SIG-M5 (cell line): ENCODE measurements around the gene KMT2B.
A peak's percentile ranks its signal among the peaks of the same experiment; 100 is the strongest.
"Not testable (repeated sequence)": the region's sequence is repeated elsewhere in the genome, so short reads cannot be mapped to it uniquely, and the experiment has no call there.

Experiments
- DNase-seq: peaks from one replicate; lab custom pipeline; 2025; lab: John Stamatoyannopoulos, UW

The KMT2B gene

DNA sequence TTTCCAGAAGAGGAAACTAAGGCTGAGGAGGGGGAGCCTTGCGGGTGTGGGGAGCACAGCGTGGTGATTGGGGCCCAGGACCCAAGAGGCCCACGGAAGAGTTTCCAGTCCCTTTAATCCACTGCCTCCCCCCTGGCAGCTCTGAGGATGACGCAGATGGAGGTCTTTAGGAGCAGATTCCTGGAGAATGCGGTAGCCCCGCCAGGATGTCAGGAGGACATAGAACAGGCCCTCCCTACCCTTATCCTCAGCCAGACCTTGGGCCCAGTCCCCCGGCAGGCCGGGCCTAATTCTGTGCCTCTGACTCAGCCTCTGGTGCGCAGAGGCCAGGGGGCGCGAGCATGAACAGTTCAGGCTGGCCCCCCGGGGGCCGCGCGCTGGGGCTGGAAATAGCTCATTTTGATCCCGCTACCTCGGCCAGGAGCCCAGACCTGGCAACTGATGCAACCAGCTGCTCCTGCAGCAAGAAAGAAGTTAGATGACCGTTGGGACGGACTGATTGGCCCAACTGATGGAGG, 39.5 kb downstream of the KMT2B start:
- DNase-seq, result no peak

DNA sequence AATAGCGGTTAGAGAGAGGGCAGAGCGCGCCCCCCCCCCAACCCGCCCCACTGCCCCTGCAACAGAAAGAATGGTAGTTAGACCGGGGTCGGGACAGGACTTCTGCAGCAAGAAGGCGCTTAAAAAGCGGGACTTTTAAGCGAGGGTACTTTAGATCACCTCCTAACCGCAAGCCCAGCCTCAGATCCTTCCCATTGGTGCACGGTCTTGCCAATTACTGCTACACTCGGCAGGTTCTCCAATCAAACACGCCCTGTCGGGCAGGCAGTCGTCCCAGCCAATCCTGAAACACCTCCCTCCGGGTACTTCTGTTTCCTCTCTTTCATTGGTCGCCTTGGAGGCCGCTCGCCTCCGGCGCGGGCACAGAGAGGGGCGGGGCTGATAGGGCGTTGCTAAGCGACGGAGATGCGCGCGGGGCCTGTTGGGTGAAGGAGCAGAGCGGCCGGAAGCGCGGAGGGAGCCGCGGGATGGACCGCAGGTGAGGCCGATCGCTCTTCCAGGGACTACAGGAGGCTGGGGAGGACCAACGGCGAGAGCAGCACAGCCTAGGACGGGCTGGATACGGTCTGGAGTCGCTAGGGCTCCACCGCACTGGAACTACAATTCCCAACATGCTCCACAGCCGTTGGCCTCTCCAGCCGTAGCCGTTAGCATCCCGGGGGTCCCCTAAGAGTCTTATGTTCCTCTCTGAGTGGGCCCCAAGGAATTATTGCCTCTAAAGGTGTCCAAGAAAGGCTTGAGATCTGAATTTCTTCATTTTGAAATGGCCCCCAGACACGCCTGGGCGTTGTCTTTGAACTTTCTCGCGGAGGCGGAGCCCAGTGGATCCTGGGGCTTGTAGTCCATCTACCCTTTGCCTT, 40.2 kb downstream of the KMT2B start, which contains the start of gene PROSER3:
PROSER3 (plus strand) TSS at position 428 of the 860 bp plus-strand sequence; CDS start at position 468, 40 bp downstream.
- peak; percentile 97 for DNase-seq

DNA sequence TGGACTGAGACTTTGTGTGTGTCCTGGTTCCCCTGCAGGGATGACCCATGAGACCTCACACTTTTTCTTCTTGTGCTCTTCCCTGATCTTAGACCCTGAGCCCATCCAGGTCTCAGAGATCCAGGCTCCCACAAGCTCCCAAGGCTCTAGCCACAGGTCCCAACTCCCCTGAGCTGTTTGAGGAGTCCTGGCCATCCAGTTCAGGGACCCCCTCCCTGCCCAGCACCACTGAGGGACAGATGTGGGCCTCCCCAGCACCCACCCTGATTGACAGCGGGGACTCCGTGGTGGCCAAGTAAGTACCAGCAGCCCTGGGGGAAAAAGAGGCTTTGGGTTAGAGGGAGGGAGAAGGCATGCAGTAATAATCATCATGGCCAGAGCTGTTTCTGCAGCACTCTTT, 41.9 kb downstream of the KMT2B start:
- DNase-seq, result no peak

DNA sequence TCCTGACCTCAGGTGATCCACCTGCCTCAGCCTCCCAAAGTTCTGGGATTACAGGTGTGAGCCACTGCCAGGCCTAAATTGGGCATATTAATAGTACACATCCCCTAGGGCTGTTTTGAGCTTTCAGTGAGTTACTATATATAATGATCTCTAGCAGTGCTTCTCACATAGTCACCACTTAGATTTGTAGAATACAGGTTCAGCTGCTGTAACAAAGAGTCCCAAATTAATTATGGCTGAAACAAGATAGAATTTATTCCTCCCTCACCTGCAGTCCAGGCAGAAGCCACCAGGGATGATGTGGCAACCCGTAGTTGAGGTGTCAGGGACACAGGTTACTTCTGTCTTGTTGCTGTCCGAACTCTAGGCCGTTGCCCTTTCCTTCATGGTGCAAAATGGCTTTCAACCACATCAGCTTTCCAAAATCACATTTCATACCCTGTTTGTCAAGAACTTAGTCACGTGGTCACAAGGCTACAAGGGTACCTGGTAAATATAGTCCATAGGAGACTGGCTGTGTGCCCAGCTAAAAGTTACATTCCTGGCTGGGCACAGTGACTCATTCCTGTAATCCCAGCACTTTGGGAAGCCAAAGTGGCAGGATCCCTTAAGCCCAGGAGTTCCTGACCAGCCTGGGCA, 43.0 kb downstream of the KMT2B start:
- DNase-seq, result no peak

DNA sequence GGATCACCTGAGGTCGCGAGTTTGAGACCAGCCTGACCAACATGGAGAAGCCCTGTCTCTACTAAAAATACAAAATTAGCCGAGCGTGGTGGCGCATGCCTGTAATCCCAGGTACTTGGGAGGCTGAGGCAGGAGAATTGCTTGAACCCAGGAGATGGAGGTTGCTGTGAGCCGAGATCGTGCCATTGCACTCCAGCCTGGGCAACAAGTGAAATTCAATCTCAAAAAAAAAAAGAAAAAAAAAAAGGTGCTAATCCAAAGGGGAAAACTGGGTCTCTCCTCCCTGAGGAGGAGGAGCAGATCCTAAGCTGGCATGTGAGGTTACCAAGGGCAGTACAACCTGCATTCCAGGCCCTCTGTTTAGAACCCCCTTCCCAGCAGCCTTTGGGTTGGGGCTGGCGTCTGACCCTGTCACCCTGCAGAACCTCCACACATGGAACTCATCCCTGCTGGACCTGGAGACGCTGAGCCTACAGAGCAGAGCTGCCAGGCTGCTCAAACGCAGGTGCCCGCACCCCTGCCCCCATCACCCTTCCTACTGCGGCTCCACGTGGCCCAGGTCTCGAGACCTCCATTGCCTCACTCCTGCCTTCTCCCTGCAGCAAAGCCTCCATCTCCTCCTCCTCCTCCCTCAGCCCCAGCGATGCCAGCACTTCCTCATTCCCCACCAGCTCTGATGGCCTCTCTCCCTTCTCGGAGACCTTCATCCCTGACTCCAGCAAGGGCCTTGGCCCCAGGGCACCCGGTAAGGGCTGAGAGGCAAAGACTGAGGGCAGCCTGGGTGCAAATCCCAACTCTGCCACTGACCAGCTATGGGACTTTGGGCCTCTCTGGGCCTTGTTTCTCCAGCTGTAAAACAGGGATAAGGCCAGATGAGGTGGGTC, 46.9 kb downstream of the KMT2B start:
- DNase-seq, result no peak

DNA sequence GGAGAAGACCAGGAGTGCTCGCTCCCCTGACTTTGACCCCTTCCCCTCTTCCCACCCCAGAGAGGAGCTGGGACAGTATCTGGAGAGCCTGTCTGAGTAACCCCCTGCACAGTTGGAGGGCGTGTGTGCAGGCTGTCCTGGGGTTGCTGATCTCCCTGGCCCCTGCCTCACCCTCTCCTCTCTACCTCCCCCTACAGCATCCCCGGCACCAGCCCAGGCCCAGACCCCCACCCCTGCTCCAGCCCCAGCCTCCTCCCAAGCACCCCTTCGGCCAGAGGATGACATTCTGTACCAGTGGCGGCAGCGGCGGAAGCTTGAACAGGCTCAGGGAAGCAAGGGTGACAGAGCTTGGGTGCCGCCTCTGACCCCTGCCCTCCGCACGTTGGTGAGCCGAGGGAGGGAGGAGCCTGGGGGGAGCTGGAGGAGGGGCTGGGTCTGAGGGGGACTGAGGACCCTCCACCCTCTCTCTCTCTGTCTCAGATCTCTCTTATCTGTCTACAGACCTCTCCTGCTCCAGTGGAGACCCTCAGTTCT, 48.8 kb downstream of the KMT2B start:
- DNase-seq, result no peak

DNA sequence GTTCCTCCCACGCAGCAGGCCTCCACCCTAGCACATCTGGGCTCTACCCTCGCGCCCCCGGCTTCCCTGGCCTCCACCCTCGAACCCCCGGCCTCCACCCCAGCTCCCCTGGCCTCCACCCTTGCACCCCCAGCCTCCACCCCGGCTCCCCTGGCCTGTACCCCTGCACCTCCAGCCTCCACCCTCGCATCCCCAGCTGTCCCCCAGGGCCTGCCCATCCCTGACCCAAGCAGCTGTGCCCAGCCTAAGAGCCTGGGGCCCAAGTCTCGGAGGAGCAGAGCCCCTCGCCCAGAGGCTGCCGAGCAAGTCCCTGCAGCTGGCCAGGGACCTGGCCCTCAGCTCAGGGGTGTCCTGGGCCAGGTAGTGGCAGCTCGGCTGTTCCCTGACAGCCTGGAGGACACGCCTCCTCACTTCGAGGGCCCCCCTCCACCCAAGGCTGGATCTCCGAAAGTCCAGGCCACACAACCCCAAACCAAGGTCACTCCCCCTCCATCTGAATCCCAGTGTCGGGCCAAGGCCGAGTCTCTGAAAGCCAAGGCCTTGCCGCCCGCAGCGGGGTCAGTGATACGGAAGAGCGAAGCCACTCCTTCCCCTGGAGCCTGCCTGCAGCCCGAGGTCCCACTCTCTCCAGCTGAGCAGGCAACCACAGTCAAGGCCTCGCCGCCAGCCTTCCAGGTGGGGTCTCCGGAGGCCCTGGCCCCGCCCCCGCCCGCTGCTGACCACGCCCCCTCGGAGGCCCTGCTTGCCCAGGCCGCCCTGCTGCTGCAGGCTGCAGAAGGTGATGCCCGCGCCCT, 49.7 kb downstream of the KMT2B start:
- DNase-seq, result no peak

DNA sequence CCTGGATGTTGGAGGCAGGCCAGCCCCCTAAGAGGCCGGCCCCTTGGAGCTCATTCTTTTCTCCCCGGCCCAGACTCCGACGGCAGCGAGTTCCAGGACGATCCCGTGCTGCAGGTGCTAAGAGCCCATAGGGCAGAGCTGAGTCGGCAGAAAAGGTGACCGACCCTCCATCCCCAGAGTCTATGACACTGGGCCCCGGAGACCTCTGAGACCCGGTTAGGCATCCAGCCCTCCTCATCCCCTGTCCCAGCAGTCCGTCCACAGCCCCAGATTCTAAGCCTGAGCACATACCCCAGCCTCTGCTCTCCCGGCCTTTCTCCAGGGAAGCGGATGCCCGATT, 50.2 kb downstream of the KMT2B start:
- DNase-seq, result no peak

DNA sequence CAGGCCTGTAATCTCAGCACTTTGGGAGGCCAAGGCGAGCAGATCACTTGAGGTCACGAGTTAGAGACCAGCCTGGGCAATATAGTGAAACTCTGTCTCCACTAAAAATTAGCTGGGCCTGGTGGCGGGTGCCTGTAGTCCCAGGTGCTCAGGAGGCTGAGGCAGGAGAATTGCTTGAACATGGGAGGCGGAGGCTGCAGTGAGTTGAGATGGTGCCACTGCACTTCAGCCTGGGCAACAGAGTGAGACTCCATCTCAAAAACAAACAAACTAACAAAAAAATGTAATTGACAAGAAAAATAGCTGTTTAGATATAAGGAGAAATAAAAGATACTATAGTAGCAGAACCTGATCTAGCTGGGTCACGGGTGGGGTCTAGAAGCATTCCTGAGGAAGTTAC, 54.6 kb downstream of the KMT2B start:
- DNase-seq, result not testable (repeated sequence)

DNA sequence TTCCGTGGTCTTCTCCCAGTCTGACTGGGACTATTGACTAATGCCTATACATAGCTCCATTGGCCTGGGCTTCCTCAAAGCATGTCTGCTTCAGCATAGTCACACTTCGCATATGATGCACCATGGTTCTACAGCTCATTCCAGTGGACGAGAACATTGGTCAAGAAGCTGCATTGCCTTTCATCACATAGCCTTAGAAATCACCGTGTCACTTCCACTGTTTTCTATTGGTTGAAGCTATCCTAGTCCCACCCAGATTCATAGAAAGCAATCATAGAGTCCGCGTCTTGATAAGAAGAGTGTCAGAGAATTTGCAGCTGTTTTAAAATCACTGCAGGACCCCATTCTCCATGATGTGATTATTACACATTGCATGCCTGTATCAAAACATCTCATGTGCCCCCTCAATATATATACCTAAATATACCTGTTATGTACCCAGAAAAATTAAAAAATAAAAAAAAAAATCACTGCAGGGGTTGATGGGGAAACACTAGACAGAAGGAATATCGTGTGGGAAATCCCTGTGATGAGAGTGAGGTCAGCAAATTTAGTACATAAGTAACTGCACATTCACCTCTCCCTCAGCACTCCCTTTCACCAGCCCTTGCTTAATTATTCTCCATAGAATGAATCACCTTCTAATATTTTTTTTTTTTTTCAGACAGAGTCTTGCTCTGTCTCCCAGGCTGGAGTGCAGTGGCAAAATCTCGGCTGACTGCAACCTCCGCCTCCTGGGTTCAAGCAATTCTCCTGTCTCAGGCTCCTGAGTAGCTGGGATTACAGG, 55.4 kb downstream of the KMT2B start:
- DNase-seq, result no peak

DNA sequence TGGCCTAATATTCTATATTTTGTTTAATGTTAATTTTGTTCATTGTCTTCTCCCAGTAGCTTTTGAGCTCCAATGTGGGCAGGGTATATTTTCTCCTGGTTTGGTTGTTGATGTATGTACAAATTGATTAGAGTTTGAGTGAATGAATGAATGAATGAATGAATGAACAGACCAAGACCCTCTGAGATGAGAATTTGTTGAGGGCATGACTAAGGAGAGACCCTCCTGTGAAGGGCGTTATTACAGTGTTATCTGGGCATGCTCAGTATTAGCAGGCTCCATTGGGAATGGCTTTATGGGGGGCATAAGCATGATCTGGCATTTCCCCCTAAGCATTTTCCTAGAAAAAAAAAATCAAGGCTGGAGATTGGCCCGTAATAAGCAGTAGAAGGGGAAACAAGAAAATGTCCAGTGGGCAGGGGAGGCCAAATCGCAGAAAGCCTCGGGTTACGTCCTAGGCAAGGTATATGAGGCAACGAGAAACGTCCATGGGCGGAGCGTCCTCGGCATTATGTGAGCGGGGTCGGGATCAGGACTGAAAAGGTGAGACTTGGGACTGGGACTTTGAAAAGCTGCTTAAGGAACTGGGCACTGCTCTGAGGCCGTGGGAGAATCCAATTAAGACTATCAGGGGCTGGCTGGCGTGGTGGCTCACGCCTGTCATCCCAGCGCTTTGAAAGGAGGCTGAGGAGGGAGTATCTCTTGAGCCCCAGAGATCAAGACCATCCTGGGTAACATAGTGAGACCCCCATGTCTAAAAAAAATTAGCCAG, 56.7 kb downstream of the KMT2B start:
- DNase-seq, result no peak

DNA sequence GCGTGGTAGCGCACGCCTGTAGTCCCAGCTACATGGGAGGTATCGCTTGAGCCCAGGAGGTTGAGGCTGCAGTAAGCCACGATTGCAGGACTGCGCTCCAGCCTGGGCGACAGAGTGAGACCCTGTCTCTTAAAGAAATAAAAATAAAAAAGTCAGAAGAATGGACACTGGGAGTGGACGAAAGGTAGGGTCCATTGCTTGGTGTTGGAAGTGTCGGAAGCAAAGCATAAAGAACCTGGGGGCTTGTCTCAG, 57.2 kb downstream of the KMT2B start:
- DNase-seq, result no peak

DNA sequence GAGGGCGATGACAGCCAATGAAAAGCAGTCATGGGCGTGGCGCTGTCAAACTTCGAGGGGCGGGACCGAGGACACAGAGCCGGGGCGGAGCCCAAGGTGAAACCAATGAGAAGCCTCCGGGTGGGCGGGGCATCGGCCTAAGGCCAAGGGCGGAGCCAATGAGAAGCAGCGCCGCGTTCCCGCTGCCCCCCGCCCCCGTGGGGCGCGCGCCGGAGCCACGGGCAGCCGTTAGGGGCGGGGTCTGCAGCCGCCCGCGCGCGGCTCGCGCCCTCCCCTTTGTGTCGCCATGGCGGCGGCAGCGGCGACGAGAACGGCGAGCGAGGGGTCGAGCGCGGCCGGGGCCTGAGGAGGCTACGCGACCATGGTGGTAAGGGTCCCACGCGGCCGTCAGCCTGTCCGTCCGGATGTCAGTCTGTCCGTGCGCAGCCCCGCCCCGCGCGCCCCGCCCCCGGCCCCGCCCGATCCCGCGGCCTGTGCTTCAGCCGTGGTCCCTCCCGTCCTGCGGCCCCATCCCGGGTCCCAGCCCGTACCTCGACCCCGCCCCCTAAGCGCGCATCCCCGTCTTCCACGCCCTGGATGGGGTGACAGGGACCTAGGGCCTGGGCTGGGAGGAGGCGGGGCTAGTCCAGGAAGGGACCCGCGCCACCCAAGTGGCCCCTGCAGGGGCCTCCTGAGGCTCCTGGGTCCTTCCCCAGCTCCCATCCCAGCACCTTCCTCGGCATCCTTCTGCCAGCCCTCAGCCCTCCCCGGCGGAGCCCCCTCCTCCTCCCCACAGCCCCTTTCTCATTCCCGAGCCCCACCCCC, 57.7 kb downstream of the KMT2B start, which contains the start of gene ARHGAP33:
ARHGAP33 (plus strand) TSS at position 267 of the 804 bp plus-strand sequence; CDS start at position 362, 95 bp downstream.
- DNase-seq, result peak; percentile 46

DNA sequence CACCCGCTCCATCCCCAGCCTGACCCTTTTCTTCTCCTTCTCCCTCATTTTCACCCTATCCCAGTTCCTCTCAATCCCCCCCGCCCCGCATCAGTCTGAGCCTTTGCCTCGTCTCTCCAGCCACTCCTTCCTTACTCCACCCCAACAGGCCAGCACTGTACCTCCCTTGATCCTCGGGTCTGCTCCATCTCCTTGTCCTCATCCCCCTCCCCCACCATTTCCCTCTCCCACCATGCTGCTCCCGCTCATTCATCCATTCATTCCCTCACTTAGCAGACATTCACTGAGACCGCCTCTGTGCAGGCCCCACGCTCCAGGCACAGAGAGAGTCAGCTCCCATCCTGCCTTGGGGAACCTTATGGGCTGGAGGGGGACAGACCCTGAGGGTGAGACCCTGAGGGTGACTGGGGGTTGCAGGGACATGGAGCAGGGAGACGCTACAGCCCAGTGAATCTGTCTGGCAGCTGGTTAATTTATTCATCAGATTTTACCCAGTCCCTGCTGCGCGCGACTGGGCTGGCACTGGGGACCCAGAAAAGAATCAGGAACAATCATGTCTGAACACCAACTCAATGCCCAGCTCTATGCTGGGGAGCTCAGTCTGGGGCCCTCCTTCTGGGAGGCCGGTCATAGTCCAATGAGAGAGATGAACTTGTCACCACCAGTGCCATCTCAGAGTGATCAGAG, 58.4 kb downstream of the KMT2B start:
- DNase-seq, result no peak

DNA sequence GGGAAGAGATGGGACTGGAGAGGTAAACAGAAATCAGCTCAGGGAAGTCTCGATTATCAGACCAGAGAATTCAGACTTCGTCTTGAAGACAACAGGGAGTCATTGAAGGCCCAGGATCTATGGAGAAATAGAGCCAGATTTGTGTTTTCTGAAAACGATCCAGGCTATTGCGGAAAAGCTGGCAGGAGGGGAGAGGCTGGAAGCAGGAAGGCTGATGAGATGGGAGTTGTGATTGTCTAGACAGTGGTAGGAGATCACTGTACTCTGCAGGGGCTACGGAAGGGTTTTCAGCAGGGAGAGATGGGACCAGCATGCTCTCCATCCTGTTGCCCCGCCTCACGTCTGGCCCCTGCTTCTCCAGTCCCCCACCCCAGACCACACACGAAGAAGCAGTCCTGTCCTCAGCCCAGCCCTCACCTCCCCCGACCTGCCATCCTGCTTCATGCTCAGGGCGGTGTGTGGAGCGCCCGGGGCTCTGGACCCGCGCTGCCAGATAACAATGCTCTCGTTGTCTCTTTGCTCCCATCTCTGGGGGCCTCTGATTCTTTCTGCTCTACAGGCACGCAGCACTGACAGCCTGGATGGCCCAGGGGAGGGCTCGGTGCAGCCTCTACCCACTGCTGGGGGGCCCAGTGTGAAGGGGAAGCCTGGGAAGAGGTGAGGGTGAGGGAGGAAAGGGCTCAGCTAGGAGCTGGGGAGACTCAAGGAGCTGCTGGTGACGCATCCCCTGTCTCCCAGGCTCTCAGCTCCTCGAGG, 59.5 kb downstream of the KMT2B start:
- DNase-seq, result no peak

DNA sequence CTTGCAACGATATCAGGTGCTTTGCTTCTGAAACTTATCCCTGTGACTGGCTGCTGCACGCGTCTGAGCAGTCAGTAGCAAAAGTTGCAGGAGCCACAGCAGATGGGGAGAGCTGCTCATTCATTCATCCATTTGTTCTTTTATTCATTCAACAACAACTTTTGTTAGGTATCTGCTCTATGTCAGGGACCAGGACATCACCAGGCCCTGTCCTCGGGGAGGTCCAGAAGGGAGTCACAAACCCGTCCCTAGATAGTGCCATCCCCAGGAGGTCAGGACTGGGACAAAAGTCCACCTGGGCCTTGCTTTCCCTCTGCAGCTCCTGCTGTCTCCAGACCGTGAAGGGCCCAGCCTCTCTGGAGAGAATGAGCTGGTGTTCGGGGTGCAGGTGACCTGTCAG, 60.2 kb downstream of the KMT2B start:
- DNase-seq, result no peak

DNA sequence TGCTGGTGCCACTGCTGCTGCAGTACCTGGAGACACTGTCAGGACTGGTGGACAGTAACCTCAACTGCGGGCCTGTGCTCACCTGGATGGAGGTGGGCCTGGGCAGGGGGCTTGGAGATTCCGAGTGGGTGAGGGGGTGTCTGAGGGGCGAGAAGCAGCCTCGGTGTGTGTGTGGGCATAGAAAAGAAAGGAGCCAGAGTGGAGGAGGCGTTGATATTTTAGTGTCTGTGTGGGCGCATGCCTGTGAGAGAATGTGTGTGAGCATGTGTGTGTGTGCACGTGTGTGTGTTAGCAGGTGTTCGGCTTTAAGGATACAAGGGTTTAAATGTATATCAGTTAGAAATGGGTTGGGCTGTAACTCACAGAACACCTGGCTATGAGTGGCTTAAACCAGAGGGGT, 61.2 kb downstream of the KMT2B start:
- no peak for DNase-seq

DNA sequence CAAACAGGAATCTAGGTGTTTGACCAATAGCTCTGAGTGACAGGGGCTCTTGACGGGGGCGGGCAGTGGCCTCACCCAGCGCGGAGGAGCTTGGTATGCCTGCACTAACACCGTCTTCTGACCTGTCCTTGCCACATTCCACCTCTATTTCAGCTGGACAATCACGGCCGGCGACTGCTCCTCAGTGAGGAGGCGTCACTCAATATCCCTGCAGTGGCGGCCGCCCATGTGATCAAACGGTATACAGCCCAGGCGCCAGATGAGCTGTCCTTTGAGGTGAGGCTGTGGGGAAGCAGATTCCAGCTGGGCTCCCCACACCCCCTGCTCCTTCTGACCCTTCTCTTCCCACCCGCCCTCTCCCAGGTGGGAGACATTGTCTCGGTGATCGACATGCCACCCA, 62.3 kb downstream of the KMT2B start:
- DNase-seq, result no peak
